ENCODE data around the gene CACNA1B. TPM values are rescaled to one million over a fixed set of nuclear protein-coding genes. Genes with fewer than 3 reads are reported as not detected.

Gene CACNA1B
- total RNA-seq, 6 experiments from 2014 or later, result not detected

GRCh38 chr9:137973829-137974416, 96.3 kb downstream of the CACNA1B start:
- H3K36me3 Mint-ChIP-seq (ENCODE audit: low read depth), result peaks cover 25% of the 10 kb centered on the region
- DNase-seq, result no peak
- peaks cover 63% of the 10 kb centered on the region for H3K9me3 Mint-ChIP-seq
- no peaks in the 10 kb centered on the region for H3K4me1 Mint-ChIP-seq (ENCODE audit: low read depth)
- H3K27ac Mint-ChIP-seq, result no peak overlapping the region
- no peak for TF ChIP-seq CTCF (IDR thresholded peaks at IDR 0.05)
- H3K27me3 Mint-ChIP-seq (ENCODE audit: insufficient read depth), result peaks cover 7% of the 10 kb centered on the region
- no peak overlapping the region for H3K4me3 Mint-ChIP-seq

GRCh38 chr9:137974746-137975526, 97.4 kb downstream of the CACNA1B start:
- no peak overlapping the region for H3K4me3 Mint-ChIP-seq
- H3K4me1 Mint-ChIP-seq (ENCODE audit: low read depth), result no peaks in the 10 kb centered on the region
- H3K27me3 Mint-ChIP-seq (ENCODE audit: insufficient read depth), result peaks cover 7% of the 10 kb centered on the region
- TF ChIP-seq CTCF (IDR thresholded peaks at IDR 0.05), result no peak
- peaks cover 56% of the 10 kb centered on the region for H3K9me3 Mint-ChIP-seq
- DNase-seq, result no peak
- no peak overlapping the region for H3K27ac Mint-ChIP-seq
- H3K36me3 Mint-ChIP-seq (ENCODE audit: low read depth), result peaks cover 25% of the 10 kb centered on the region

GRCh38 chr9:137975527-137975913, 97.9 kb downstream of the CACNA1B start:
- peaks cover 22% of the 10 kb centered on the region for H3K36me3 Mint-ChIP-seq (ENCODE audit: low read depth)
- no peak for DNase-seq
- no peak overlapping the region for H3K4me3 Mint-ChIP-seq

GRCh38 chr9:137975936-137976565, 98.5 kb downstream of the CACNA1B start:
- Mint-ChIP-seq H3K4me1 (ENCODE audit: low read depth) (no peaks in the 10 kb centered on the region), H3K9me3 (peaks cover 47% of the 10 kb centered on the region), H3K36me3 (ENCODE audit: low read depth) (peaks cover 16% of the 10 kb centered on the region), H3K4me3 (no peak overlapping the region), H3K27ac (no peak overlapping the region), H3K27me3 (ENCODE audit: insufficient read depth) (peaks cover 4% of the 10 kb centered on the region)
- no peak for DNase-seq
- TF ChIP-seq CTCF (IDR thresholded peaks at IDR 0.05), result no peak

More at GRCh38 chr9:137975527-137975913, 97.9 kb downstream of the CACNA1B start:
- Mint-ChIP-seq H3K9me3 (peaks cover 50% of the 10 kb centered on the region), H3K4me1 (ENCODE audit: low read depth) (no peaks in the 10 kb centered on the region), H3K27me3 (ENCODE audit: insufficient read depth) (peaks cover 4% of the 10 kb centered on the region), H3K27ac (no peak overlapping the region)
- no peak for TF ChIP-seq CTCF (IDR thresholded peaks at IDR 0.05)

DNA sequence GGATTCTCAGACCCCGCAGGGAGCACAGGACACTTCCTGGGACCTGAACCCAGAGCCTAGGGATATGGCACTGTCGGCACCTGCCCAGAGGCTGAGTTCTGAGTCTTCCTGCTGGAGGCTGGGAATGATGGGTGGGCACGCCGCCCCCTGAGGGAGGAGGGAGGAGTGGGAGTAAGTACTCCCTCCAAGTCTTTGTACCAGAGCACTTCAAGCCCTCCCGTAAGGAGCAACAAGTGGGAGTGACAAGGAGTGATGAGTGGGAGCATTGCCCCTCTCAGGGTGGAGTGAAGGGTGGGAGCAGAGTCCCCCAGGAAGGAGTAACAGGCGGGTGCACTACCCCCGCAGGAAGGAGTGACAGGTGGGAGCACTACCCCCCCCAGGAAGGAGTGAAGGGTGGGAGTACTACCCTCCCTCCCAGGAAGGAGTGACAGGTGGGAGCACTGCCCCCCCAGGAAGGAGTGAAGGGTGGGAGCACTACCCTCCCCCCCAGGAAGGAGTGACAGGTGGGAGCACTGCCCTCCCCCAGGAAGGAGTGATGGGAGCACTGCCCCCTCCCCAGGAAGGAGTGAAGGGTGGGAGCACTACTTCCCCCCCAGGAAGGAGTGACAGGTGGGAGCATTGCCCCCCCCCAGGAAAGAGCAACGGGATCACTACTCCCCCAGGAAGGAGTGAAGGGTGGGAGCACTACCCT, 100.1 kb downstream of the CACNA1B start:
- Mint-ChIP-seq H3K9me3 (peaks cover 49% of the 10 kb centered on the region), H3K27ac (no peak overlapping the region), H3K36me3 (ENCODE audit: low read depth) (peaks cover 17% of the 10 kb centered on the region; the same call in 1 of the 2 replicates), H3K4me3 (no peak overlapping the region), H3K4me1 (ENCODE audit: low read depth) (no peaks in the 10 kb centered on the region), H3K27me3 (ENCODE audit: insufficient read depth) (peaks cover 2% of the 10 kb centered on the region; the same call in 1 of the 2 replicates)
- no peak for TF ChIP-seq CTCF (IDR thresholded peaks at IDR 0.05)
- DNase-seq, result no peak

Data from HFFc6 (cell line).